Liver (tissue), 9 donors: ENCODE results near the gene ACP7. TPM values are rescaled to one million over a fixed set of nuclear protein-coding genes. Genes with fewer than 3 reads are reported as not detected.

Experiments
- DNase-seq: peaks from one replicate; pipeline ENCODE4 v3.0.0-alpha.2; 2017; ENCODE audit warnings: low spot score
- H3K27ac ChIP-seq, 2 donors: one replicate each; pipeline ENCODE4 v1.7.0; 2013; ENCODE audit warnings: inconsistent platforms in 2 of 2, low read length in 2 of 2, control low read depth in 1 of 2, low read depth in 1 of 2, mild to moderate bottlenecking in 1 of 2
- H3K27me3 ChIP-seq, 4 donors: one replicate each; pipeline versions ENCODE4 v1.6.1 to v1.7.0; 2013; ENCODE audit warnings: low read length in 3 of 4, inconsistent platforms in 1 of 4, mild to moderate bottlenecking in 1 of 4, moderate library complexity in 1 of 4; ENCODE audit not compliant: control insufficient read depth in 4 of 4, insufficient read depth in 4 of 4
- H3K36me3 ChIP-seq, 4 donors: one replicate each; pipeline versions ENCODE4 v1.6.1 to v1.7.0; 2013; ENCODE audit warnings: low read length in 3 of 4, mild to moderate bottlenecking in 3 of 4, low read depth in 1 of 4, moderate library complexity in 1 of 4; ENCODE audit not compliant: control insufficient read depth in 4 of 4, insufficient read depth in 3 of 4
- H3K4me1 ChIP-seq, 4 donors: one replicate each; pipeline versions ENCODE4 v1.6.1 to v1.7.0; 2013; ENCODE audit warnings: low read length in 3 of 4, mild to moderate bottlenecking in 3 of 4, moderate library complexity in 1 of 4; ENCODE audit not compliant: control insufficient read depth in 4 of 4, insufficient read depth in 4 of 4
- H3K4me3 ChIP-seq, 3 donors: one replicate each; pipeline versions ENCODE4 v1.6.1 to v1.7.0; 2013; ENCODE audit warnings: low read length in 3 of 3, control low read depth in 1 of 3, low read depth in 1 of 3, mild to moderate bottlenecking in 1 of 3
- H3K9ac ChIP-seq, 2 donors: one replicate each; pipeline ENCODE4 v1.7.0; 2013; ENCODE audit warnings: low read length in 2 of 2, mild to moderate bottlenecking in 2 of 2, moderate library complexity in 2 of 2, control low read depth in 1 of 2, low read depth in 1 of 2
- H3K9me3 ChIP-seq, 4 donors: one replicate each; pipeline versions ENCODE4 v1.6.1 to v1.7.0; 2013; ENCODE audit warnings: low read length in 3 of 4; ENCODE audit not compliant: control insufficient read depth in 4 of 4
- ATF3 ChIP-seq: IDR thresholded peaks from 2 replicates; pipeline ENCODE4 v1.6.1; 2016; ENCODE audit warnings: antibody characterized with exemption
- CTCF ChIP-seq: fragments of 150-350 bp; IDR thresholded peaks from 2 replicates; pipeline ENCODE4 v1.5.1; 2017; ENCODE audit warnings: improper control_type of control experiment, low read depth, low read length; ENCODE audit not compliant: missing input control
- EGR1 ChIP-seq, 2 donors: IDR thresholded peaks; 2 replicates each; pipeline ENCODE4 v1.6.1; 2016 to 2018; ENCODE audit warnings: antibody characterized with exemption in 2 of 2, low read depth in 2 of 2
- FOXA1 ChIP-seq: IDR thresholded peaks from 2 replicates; pipeline ENCODE4 v1.6.1; 2016; ENCODE audit warnings: antibody characterized with exemption
- FOXA2 ChIP-seq: IDR thresholded peaks from 2 replicates; pipeline ENCODE4 v1.6.1; 2016; ENCODE audit warnings: antibody characterized with exemption
- GABPA ChIP-seq, 2 donors: IDR thresholded peaks in 1 of 2; conservative IDR thresholded peaks in 1 of 2; 2 replicates each; pipeline ENCODE4 v1.6.1; 2016; ENCODE audit warnings: antibody characterized with exemption in 2 of 2, mild to moderate bottlenecking in 1 of 2, moderate library complexity in 1 of 2
- HNF4A ChIP-seq, 2 donors: conservative IDR thresholded peaks; 2 replicates each; pipeline ENCODE4 v1.6.1; 2016; ENCODE audit warnings: antibody characterized with exemption in 2 of 2, mild to moderate bottlenecking in 2 of 2
- HNF4G ChIP-seq: IDR thresholded peaks from 2 replicates; pipeline ENCODE4 v1.6.1; 2016; ENCODE audit warnings: antibody characterized with exemption
- JUND ChIP-seq, 2 donors: IDR thresholded peaks; 2 replicates each; pipeline ENCODE4 v1.6.1; 2016; ENCODE audit warnings: antibody characterized with exemption in 2 of 2
- MAX ChIP-seq: IDR thresholded peaks from 2 replicates; pipeline ENCODE4 v1.6.1; 2016; ENCODE audit warnings: antibody characterized with exemption
- NR2F2 ChIP-seq: IDR thresholded peaks from 2 replicates; pipeline ENCODE4 v1.6.1; 2016; ENCODE audit warnings: antibody characterized with exemption
- RAD21 ChIP-seq, 2 donors: IDR thresholded peaks; 2 replicates each; pipeline ENCODE4 v1.6.1; 2016; ENCODE audit warnings: antibody characterized with exemption in 2 of 2, mild to moderate bottlenecking in 2 of 2
- REST ChIP-seq: IDR thresholded peaks from 2 replicates; pipeline ENCODE4 v1.6.1; 2016; ENCODE audit warnings: antibody characterized with exemption, mild to moderate bottlenecking
- RXRA ChIP-seq, 2 donors: IDR thresholded peaks; 2 replicates each; pipeline ENCODE4 v1.6.1; 2017 to 2018; ENCODE audit warnings: antibody characterized with exemption in 2 of 2, mild to moderate bottlenecking in 1 of 2
- SP1 ChIP-seq: IDR thresholded peaks from 2 replicates; pipeline ENCODE4 v1.6.1; 2018; ENCODE audit warnings: antibody characterized with exemption, mild to moderate bottlenecking
- TAF1 ChIP-seq: conservative IDR thresholded peaks from 2 replicates; pipeline ENCODE4 v1.6.1; 2016; ENCODE audit warnings: antibody characterized with exemption, mild to moderate bottlenecking
- YY1 ChIP-seq: IDR thresholded peaks from 2 replicates; pipeline ENCODE4 v1.6.1; 2016; ENCODE audit warnings: antibody characterized with exemption, mild to moderate bottlenecking
- ZBTB33 ChIP-seq: IDR thresholded peaks from 2 replicates; pipeline ENCODE4 v1.6.1; 2016; ENCODE audit warnings: antibody characterized with exemption
- WGBS: extraction: QIAGEN DNeasy Blood & Tissue Kit; methylation state at CpG from one replicate; pipeline ENCODE4 v1.1.7; 2013; 5-methylcytosine and 5-hydroxymethylcytosine counted together
- polyA plus RNA-seq, 2 donors: library from polyadenylated mRNA; stranded (reverse) in 1 of 2; unstranded in 1 of 2; fragments of 200-250 nt in 1 of 2; fragments of >200 nt in 1 of 2; fragmentation: Nextera tagmentation in 1 of 2; extraction: Ambion mirVana in 1 of 2; gene quantifications; one replicate each; pipeline versions ENCODE4 v1.2.1 to v1.2.3, GENCODE V29; 2013 to 2015
- total RNA-seq, 2 donors: library from RNA; depleted of rRNA; stranded (reverse); fragments of >200 nt; gene quantifications; one replicate each; pipeline ENCODE4 v1.2.3, GENCODE V29; 2014
- donor health status: healthy.
- donor health status: healthy.
- donor health status: healthy.
- donor health status: healthy.
- donor health status: healthy.

ACP7 gene
- total and polyA plus RNA-seq, 4 donors = 0.05 TPM; not detected in 3

- TF ChIP-seq ATF3 = no peak
- no peak for TF ChIP-seq HNF4G
- TF ChIP-seq CTCF = no peak
- no peak for TF ChIP-seq MAX
Observed at GRCh38 chr19:39156326-39157230, 72.4 kb downstream of the ACP7 start (continued).

- peaks cover 21 to 57% (median 44%) of the 10 kb centered on the region in 4 donors for H3K4me1 ChIP-seq
- TF ChIP-seq HNF4G (no peak), HNF4A (conservative IDR thresholded peaks at IDR 0.05) (no peak), JUND (IDR thresholded peaks at IDR 0.05) (no peak), FOXA2 (no peak), TAF1 (no peak), ZBTB33 (no peak), GABPA (IDR thresholded peaks at IDR 0.05 in 1 of 2, conservative IDR thresholded peaks at IDR 0.05 in 1 of 2) (no peak), EGR1 (IDR thresholded peaks at IDR 0.05; ENCODE audit: low read depth in 2 of 2) (no peak), REST (no peak), CTCF (no peak), NR2F2 (no peak), FOXA1 (no peak), ATF3 (no peak), RXRA (IDR thresholded peaks at IDR 0.05) (no peak), SP1 (no peak), RAD21 (IDR thresholded peaks at IDR 0.05) (no peak), YY1 (no peak), MAX (no peak)
Observed at GRCh38 chr19:39157275-39157996, 73.3 kb downstream of the ACP7 start.

More at GRCh38 chr19:39157275-39157996, 73.3 kb downstream of the ACP7 start:
- WGBS = 71% methylated on average over 23 of the region's 23 CpGs
- Histone ChIP-seq H3K36me3 (no peaks in the 10 kb centered on the region), H3K27me3 (no peaks in the 10 kb centered on the region), H3K4me3 (no peak overlapping the region), H3K27ac (no peak overlapping the region), H3K9me3 (no peaks in the 10 kb centered on the region), H3K9ac (peak overlapping the region in 1 of 2 donors; percentile 10)
- no peak for DNase-seq
